Endothelial cell of umbilical vein (primary cell): Measurements from ENCODE around the gene DDX51. TPM values are rescaled to one million over a fixed set of nuclear protein-coding genes. Genes with fewer than 3 reads are reported as not detected.

Experiments
- BruUV-seq: library from RNA; stranded (reverse); fragments of 400-500 nt; replicated peaks from 2 replicates; lab custom pipeline; 2021; lab: Mats Ljungman, UMichigan
- CTCF ChIA-PET: fragments of 300-600, 350-600 bp; sonication (Branson Sonifier 250); formaldehyde crosslinking; loops from one replicate; lab custom pipeline; 2021; ENCODE audit warnings: antibody characterized with exemption, inconsistent platforms; lab: Charles Lee
- POLR2A ChIA-PET: fragments of 300-600, 350-600 bp; sonication (Branson Sonifier 250); formaldehyde crosslinking; loops from one replicate; lab custom pipeline; 2021; ENCODE audit warnings: antibody characterized with exemption, inconsistent platforms; lab: Charles Lee
- DNase-seq: peaks from one replicate; pipeline ENCODE4 v3.0.0-alpha.2; 2011; ENCODE audit warnings: low read depth, low spot score
- FAIRE-seq: peaks from 2 replicates; lab custom pipeline; 2011; peaks lifted over from hg19 to GRCh38; lab: Jason Lieb, UNC
- H2AFZ ChIP-seq: 2 replicates; pipeline ENCODE4 v1.6.0; 2012; ENCODE audit warnings: low read depth, low read length, control low read depth, inconsistent platforms
- H3K27ac ChIP-seq: 2 replicates; pipeline ENCODE4 v1.5.1; 2011; ENCODE audit warnings: low read depth, mild to moderate bottlenecking, control low read depth, low read length, moderate library complexity; ENCODE audit not compliant: insufficient read depth
- H3K27me3 ChIP-seq, 2 experiments: 2 replicates each; pipeline versions ENCODE4 v1.6.0 to v1.6.1; 2011; ENCODE audit warnings: low read length in 2 of 2, mixed read lengths in 1 of 2; ENCODE audit not compliant: control insufficient read depth in 2 of 2, insufficient read depth in 2 of 2
- H3K36me3 ChIP-seq, 2 experiments: 2 replicates in 1 of 2; 3 replicates in 1 of 2; pipeline ENCODE4 v1.5.1; 2011; ENCODE audit warnings: low read length in 2 of 2, mild to moderate bottlenecking in 1 of 2, moderate library complexity in 1 of 2; ENCODE audit not compliant: control insufficient read depth in 2 of 2, insufficient read depth in 2 of 2; ENCODE audit errors: extremely low read depth in 1 of 2
- H3K4me1 ChIP-seq: 3 replicates; pipeline ENCODE4 v1.5.1; 2011; ENCODE audit warnings: mild to moderate bottlenecking, low read length; ENCODE audit not compliant: control insufficient read depth, insufficient read depth; ENCODE audit errors: extremely low read depth
- H3K4me2 ChIP-seq: 2 replicates; pipeline ENCODE4 v1.6.1; 2011; ENCODE audit warnings: low read length, control low read depth, mixed read lengths; ENCODE audit not compliant: insufficient read depth
- H3K4me3 ChIP-seq, 3 experiments: fragments of 200-600 bp in 1 of 3; sonication (generic), shearing (Covaris generic) in 1 of 3; replicated peaks in 1 of 3; 2 replicates each; pipeline ENCODE4 v1.5.1; 2011 to 2016; ENCODE audit warnings: control low read depth in 3 of 3, low read length in 3 of 3, mild to moderate bottlenecking in 2 of 3, inconsistent platforms in 1 of 3, low read depth in 1 of 3, moderate library complexity in 1 of 3; ENCODE audit not compliant: insufficient read depth in 1 of 3
- H3K79me2 ChIP-seq: 2 replicates; pipeline ENCODE4 v1.6.0; 2012; ENCODE audit warnings: low read length, inconsistent platforms; ENCODE audit not compliant: control insufficient read depth, insufficient read depth
- H3K9ac ChIP-seq: replicated peaks from 2 replicates; pipeline ENCODE3; 2011; ENCODE audit warnings: low read length, control low read depth; ENCODE audit not compliant: insufficient read depth; ENCODE audit errors: extremely low read depth
- H3K9me1 ChIP-seq: replicated peaks from 3 replicates; pipeline ENCODE4 v1.6.0; 2011; ENCODE audit warnings: mild to moderate bottlenecking, low read length; ENCODE audit not compliant: control insufficient read depth, insufficient read depth; ENCODE audit errors: extremely low read depth
- H3K9me3 ChIP-seq: replicated peaks from 2 replicates; pipeline ENCODE4 v1.5.1; 2012; ENCODE audit warnings: low read length, inconsistent platforms; ENCODE audit not compliant: control insufficient read depth, insufficient read depth
- H4K20me1 ChIP-seq: replicated peaks from 2 replicates; pipeline ENCODE3; 2011; ENCODE audit warnings: mild to moderate bottlenecking, low read length; ENCODE audit not compliant: control insufficient read depth, insufficient read depth; ENCODE audit errors: extremely low read depth
- CTCF ChIP-seq, 2 donors: IDR thresholded peaks; 1 replicate in 1 of 2; 2 replicates in 1 of 2; pipeline ENCODE4 v1.5.1; 2011; ENCODE audit warnings: low read length in 2 of 2, mild to moderate bottlenecking in 2 of 2, moderate library complexity in 2 of 2, control low read depth in 1 of 2, inconsistent platforms in 1 of 2, low read depth in 1 of 2; ENCODE audit not compliant: insufficient read depth in 1 of 2; ENCODE audit errors: extremely low read depth in 1 of 2
- EZH2 ChIP-seq: IDR thresholded peaks from 2 replicates; pipeline ENCODE4 v1.6.1; 2012; ENCODE audit warnings: borderline replicate concordance, low read depth, mild to moderate bottlenecking, moderate library complexity, low read length, inconsistent platforms; ENCODE audit not compliant: severe bottlenecking
- POLR2A ChIP-seq: IDR thresholded peaks from 2 replicates; pipeline ENCODE4 v1.6.1; 2012; ENCODE audit warnings: low read depth, mild to moderate bottlenecking, control low read depth, low read length
- POLR2AphosphoS5 ChIP-seq: IDR thresholded peaks from 2 replicates; pipeline ENCODE4 v1.6.1; 2012; ENCODE audit warnings: low read depth, mild to moderate bottlenecking, control low read depth, low read length, moderate library complexity; ENCODE audit not compliant: insufficient read depth
- dilution Hi-C: fragments of 300-500 bp; cut with MboI; formaldehyde crosslinking; loops from one replicate; pipeline ENCODE4 v1.15.0; 2019; ENCODE audit warnings: low sequenced_read_pairs; ENCODE audit not compliant: extremely low pct_ligation_motif_present
- intact Hi-C: fragments of 100-400 bp; cut with micrococcal nuclease; formaldehyde crosslinking; loops from one replicate; pipeline ENCODE4 v1.10.0; 2022
- polyA plus RNA-seq, 4 experiments: library from polyadenylated mRNA; depleted of rRNA in 3 of 4; stranded (reverse) in 3 of 4; unstranded in 1 of 4; fragments of >200 nt; gene quantifications; 2 replicates each; pipeline versions ENCODE4 v1.2.1 to v1.2.3, GENCODE V29; 2011 to 2012; ENCODE audit warnings: missing spikeins in 1 of 4
- total RNA-seq: library from RNA; stranded (reverse); gene quantifications from 2 replicates; pipeline ENCODE4 v1.2.3, GENCODE V29; 2021
- TF ChIP-seq, protein P1 (sequence below): IDR thresholded peaks from 2 replicates; pipeline ENCODE4 v1.6.1; 2011; ENCODE audit not compliant: insufficient read depth, insufficient read length

DDX51 gene
- total and polyA plus RNA-seq, 2 donors (not counting 3 experiments of a cell fraction or from before 2014, with no cell fraction given) = 11.4 to 23.5 TPM

- dilution Hi-C loops = no loop called here
- no TSS peak for BruUV-seq
- intact Hi-C loops = no loop called here
Measured at GRCh38 chr12:132148368-132149045, 4.4 kb upstream of the DDX51 start.

More at GRCh38 chr12:132148368-132149045, 4.4 kb upstream of the DDX51 start:
- H3K36me3 ChIP-seq = peaks cover 0 to 6% of the 10 kb centered on the region in 2 experiments
- TF ChIP-seq EZH2 (no peak), POLR2A (no peak), CTCF (IDR thresholded peaks at IDR 0.05; ENCODE audit: extremely low read depth in 1 of 2, insufficient read depth in 1 of 2, low read depth in 1 of 2, low read length in 2 of 2) (no peak), POLR2AphosphoS5 (no peak)
- TF ChIP-seq, protein P1, sequence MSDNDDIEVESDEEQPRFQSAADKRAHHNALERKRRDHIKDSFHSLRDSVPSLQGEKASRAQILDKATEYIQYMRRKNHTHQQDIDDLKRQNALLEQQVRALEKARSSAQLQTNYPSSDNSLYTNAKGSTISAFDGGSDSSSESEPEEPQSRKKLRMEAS = no peak
- H3K79me2 ChIP-seq = peaks cover 18% of the 10 kb centered on the region
- no peak overlapping the region for H3K4me3 ChIP-seq
- no peaks in the 10 kb centered on the region for H4K20me1 ChIP-seq
- ChIA-PET CTCF (interaction anchor here (1.2 kb wide), 1 partner anchor 265 kb away, joined by 6 read pairs; no protein-coding TSS in a partner anchor), POLR2A (no interaction called here)
- no peak overlapping the region for H3K9ac ChIP-seq
- DNase-seq (no peak), FAIRE-seq (no peak)
- no peaks in the 10 kb centered on the region for H3K27me3 ChIP-seq
- H3K9me1 ChIP-seq = no peaks in the 10 kb centered on the region
- H2AFZ ChIP-seq = no peak overlapping the region
- no peak overlapping the region for H3K4me2 ChIP-seq
- peaks cover 7% of the 10 kb centered on the region for H3K4me1 ChIP-seq
- H3K9me3 ChIP-seq = no peaks in the 10 kb centered on the region
- no peak overlapping the region for H3K27ac ChIP-seq
